ACC112 (cell line): ENCODE measurements around the gene LIMS2.
A peak's percentile ranks its signal among the peaks of the same experiment; 100 is the strongest.

Source experiments
- H2AFZ ChIP-seq: fragments of 200-600 bp; sonication (generic); one replicate; pipeline ENCODE4 v1.6.0; 2017; ENCODE audit warnings: antibody characterized with exemption, low read length; ENCODE audit not compliant: unreplicated experiment
- H3K27ac ChIP-seq: fragments of 200-600 bp; sonication (generic); 2 replicates; pipeline ENCODE4 v1.5.1; 2014; ENCODE audit warnings: low read depth, mild to moderate bottlenecking, antibody characterized with exemption, low read length, moderate library complexity
- H3K27me3 ChIP-seq: fragments of 200-600 bp; sonication (generic); 2 replicates; pipeline ENCODE4 v1.6.1; 2014; ENCODE audit warnings: mild to moderate bottlenecking, antibody characterized with exemption, low read length, moderate library complexity, mixed read lengths; ENCODE audit not compliant: insufficient read depth
- H3K36me3 ChIP-seq: fragments of 200-600 bp; sonication (generic); 2 replicates; pipeline ENCODE4 v1.6.1; 2016; ENCODE audit warnings: mild to moderate bottlenecking, antibody characterized with exemption, low read length, moderate library complexity, mixed read lengths; ENCODE audit not compliant: insufficient read depth
- H3K4me1 ChIP-seq: fragments of 200-600 bp; sonication (generic); one replicate; pipeline ENCODE4 v1.6.1; 2016; ENCODE audit warnings: low read length, mixed read lengths; ENCODE audit not compliant: insufficient read depth, unreplicated experiment, control insufficient read depth
- H3K4me3 ChIP-seq: fragments of 200-600 bp; sonication (generic); 2 replicates; pipeline ENCODE4 v1.5.1; 2014; ENCODE audit warnings: mild to moderate bottlenecking, low read depth, low read length
- H3K79me2 ChIP-seq: fragments of 200-600 bp; sonication (generic); one replicate; pipeline ENCODE4 v1.6.0; 2016; ENCODE audit warnings: low read length; ENCODE audit not compliant: control insufficient read depth, unreplicated experiment, insufficient read depth

Gene LIMS2

GRCh38 chr2:127709336-127709735, 34.0 kb upstream of the LIMS2 start:
- H3K27me3 ChIP-seq, result no peaks in the 10 kb centered on the region
- no peak overlapping the region for H3K27ac ChIP-seq
- H2AFZ ChIP-seq, result no peak overlapping the region
- H3K4me1 ChIP-seq, result peaks cover 14% of the 10 kb centered on the region
- H3K36me3 ChIP-seq, result peaks cover 3% of the 10 kb centered on the region; the same call in 1 of the 2 replicates
- H3K4me3 ChIP-seq, result no peak overlapping the region
- H3K79me2 ChIP-seq, result no peaks in the 10 kb centered on the region

- Histone ChIP-seq H3K4me3 (no peak overlapping the region), H3K27ac (no peak overlapping the region), H3K79me2 (peaks cover 5% of the 10 kb centered on the region), H3K36me3 (peaks cover 8% of the 10 kb centered on the region; the same call in 1 of the 2 replicates), H3K27me3 (no peaks in the 10 kb centered on the region), H3K4me1 (peaks cover 21% of the 10 kb centered on the region), H2AFZ (no peak overlapping the region)
Measured at GRCh38 chr2:127707890-127708648, 32.7 kb upstream of the LIMS2 start.

- H3K27ac ChIP-seq, result no peak overlapping the region
- H3K36me3 ChIP-seq, result peaks cover 9% of the 10 kb centered on the region; the same call in 1 of the 2 replicates
- H3K79me2 ChIP-seq, result peaks cover 15% of the 10 kb centered on the region
Measured at GRCh38 chr2:127706215-127706990, 31.1 kb upstream of the LIMS2 start.

GRCh38 chr2:127705391-127706065, 30.2 kb upstream of the LIMS2 start:
- Histone ChIP-seq H3K27ac (peak overlapping the region; percentile 35; the same call in 1 of the 2 replicates), H3K36me3 (peaks cover 9% of the 10 kb centered on the region; the same call in 1 of the 2 replicates), H3K4me1 (peaks cover 28% of the 10 kb centered on the region), H3K27me3 (no peaks in the 10 kb centered on the region), H3K4me3 (0 out of 2 replicates have a peak overlapping the region, but pooled peaks have one; percentile 0), H2AFZ (no peak overlapping the region), H3K79me2 (peaks cover 15% of the 10 kb centered on the region)

More at GRCh38 chr2:127706215-127706990, 31.1 kb upstream of the LIMS2 start:
- H3K27me3 ChIP-seq, result no peaks in the 10 kb centered on the region
- no peak overlapping the region for H2AFZ ChIP-seq
- no peak overlapping the region for H3K4me3 ChIP-seq
- H3K4me1 ChIP-seq, result peaks cover 28% of the 10 kb centered on the region

- peak overlapping the region; percentile 35; the same call in 1 of the 2 replicates for H3K27ac ChIP-seq
Measured at GRCh38 chr2:127704641-127705390, 29.5 kb upstream of the LIMS2 start.

GRCh38 chr2:127703282-127703681, 28.0 kb upstream of the LIMS2 start:
- Histone ChIP-seq H3K27ac (no peak overlapping the region), H3K4me3 (peak overlapping the region; percentile 80; the same call in 1 of the 2 replicates), H3K4me1 (peaks cover 28% of the 10 kb centered on the region), H2AFZ (no peak overlapping the region), H3K36me3 (peaks cover 5% of the 10 kb centered on the region; the same call in 1 of the 2 replicates), H3K79me2 (peaks cover 15% of the 10 kb centered on the region), H3K27me3 (no peaks in the 10 kb centered on the region)

More at GRCh38 chr2:127704641-127705390, 29.5 kb upstream of the LIMS2 start:
- Histone ChIP-seq H2AFZ (no peak overlapping the region), H3K27me3 (no peaks in the 10 kb centered on the region), H3K4me3 (0 out of 2 replicates have a peak overlapping the region, but pooled peaks have one; percentile 0), H3K4me1 (peaks cover 28% of the 10 kb centered on the region), H3K36me3 (peaks cover 9% of the 10 kb centered on the region; the same call in 1 of the 2 replicates), H3K79me2 (peaks cover 15% of the 10 kb centered on the region)

GRCh38 chr2:127702395-127703009, 27.2 kb upstream of the LIMS2 start:
- Histone ChIP-seq H3K79me2 (peaks cover 15% of the 10 kb centered on the region), H3K27me3 (no peaks in the 10 kb centered on the region), H3K27ac (peak overlapping the region; percentile 78), H3K4me1 (peaks cover 28% of the 10 kb centered on the region), H3K36me3 (peaks cover 5% of the 10 kb centered on the region; the same call in 1 of the 2 replicates), H3K4me3 (peak overlapping the region; percentile 80), H2AFZ (peak overlapping the region; percentile 87)

DNA sequence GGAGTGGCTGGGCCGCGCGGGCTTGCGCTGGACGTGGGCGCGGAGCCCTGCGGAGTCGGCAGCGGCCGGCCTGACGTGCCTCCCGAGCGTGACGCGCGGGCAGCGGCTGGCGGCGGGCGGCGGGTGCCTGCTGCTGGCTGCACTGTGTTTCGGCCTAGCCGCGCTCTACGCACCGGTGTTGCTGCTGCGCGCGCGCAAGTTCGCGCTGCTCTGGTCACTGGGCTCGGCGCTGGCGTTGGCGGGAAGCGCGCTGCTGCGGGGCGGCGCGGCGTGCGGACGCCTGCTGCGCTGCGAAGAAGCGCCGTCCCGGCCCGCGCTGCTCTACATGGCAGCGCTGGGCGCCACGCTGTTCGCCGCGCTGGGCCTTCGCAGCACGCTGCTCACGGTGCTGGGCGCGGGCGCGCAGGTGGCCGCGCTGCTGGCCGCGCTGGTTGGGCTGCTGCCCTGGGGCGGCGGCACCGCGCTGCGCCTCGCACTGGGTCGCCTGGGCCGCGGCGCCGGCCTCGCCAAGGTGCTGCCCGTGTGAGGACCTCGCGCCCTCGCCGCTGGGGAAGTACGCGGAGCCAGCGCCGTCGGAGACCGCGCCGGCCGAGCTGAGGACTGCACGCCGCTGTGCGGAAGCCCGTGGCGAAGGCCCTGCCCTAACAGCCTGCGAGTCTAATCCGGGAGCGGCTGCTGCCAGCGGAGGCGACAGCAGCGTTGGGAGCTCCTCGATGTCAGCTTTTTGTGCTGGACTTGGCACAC, 26.5 kb upstream of the LIMS2 start:
- Histone ChIP-seq H3K4me3 (peak overlapping the region; percentile 80), H3K36me3 (peaks cover 5% of the 10 kb centered on the region; the same call in 1 of the 2 replicates), H3K4me1 (peaks cover 28% of the 10 kb centered on the region), H3K27ac (peak overlapping the region; percentile 78), H2AFZ (peak overlapping the region; percentile 87), H3K79me2 (peaks cover 15% of the 10 kb centered on the region), H3K27me3 (no peaks in the 10 kb centered on the region)

DNA sequence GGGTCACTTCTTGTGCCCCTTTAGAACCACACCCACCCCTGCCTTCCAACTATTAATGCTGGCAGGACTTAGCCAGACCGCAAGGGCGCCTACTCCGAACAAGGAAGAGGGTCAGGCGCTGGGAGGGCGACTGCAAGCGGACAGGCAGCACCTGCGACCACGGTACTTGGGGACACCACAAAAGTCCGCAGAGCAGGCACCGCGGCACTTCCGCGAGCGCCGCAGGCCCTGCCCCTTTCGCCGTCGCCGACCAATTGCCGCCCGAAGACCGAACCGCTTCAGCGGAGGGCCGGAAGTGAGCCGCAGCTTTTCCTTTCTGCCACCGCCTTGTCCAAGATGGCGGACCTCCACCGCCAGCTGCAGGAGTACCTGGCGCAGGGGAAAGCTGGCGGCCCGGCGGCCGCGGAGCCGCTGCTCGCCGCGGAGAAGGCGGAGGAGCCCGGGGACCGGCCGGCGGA, 25.9 kb upstream of the LIMS2 start, which contains the start of gene SFT2D3:
TSS of gene SFT2D3 (plus strand) at position 305 of the 458 bp plus-strand sequence. CDS start at position 337, 32 bp downstream.
- Histone ChIP-seq H2AFZ (peak within 1 kb of the TSS; percentile 87), H3K79me2 (peaks cover 15% of the 10 kb centered on the region), H3K4me3 (peak within 1 kb of the TSS; percentile 80), H3K27me3 (no peaks in the 10 kb centered on the region), H3K27ac (peak within 1 kb of the TSS; percentile 78), H3K4me1 (peaks cover 30% of the 10 kb centered on the region), H3K36me3 (peaks cover 5% of the 10 kb centered on the region; the same call in 1 of the 2 replicates)
